SK-N-SH (cell line): Measurements from ENCODE around the gene CIAO2B. TPM values are rescaled to one million over a fixed set of nuclear protein-coding genes. Genes with fewer than 3 reads are reported as not detected.

Experiments used
- CTCF ChIA-PET: fragments of 300-600, 350-600 bp; formaldehyde crosslinking; extraction: SDS; loops from one replicate; lab custom pipeline; 2021; lab: Yijun Ruan, JAX
- POLR2A ChIA-PET: fragments of 350-600 bp; sonication (Branson Sonifier 250); formaldehyde crosslinking; extraction: SDS; loops from one replicate; lab custom pipeline; 2020; ENCODE audit warnings: antibody characterized with exemption, inconsistent platforms; lab: Yijun Ruan, JAX
- DNase-seq: peaks from one replicate; pipeline ENCODE4 v3.0.0; 2012
- H2AFZ ChIP-seq: fragments of 200-600 bp; sonication (generic); 2 replicates; pipeline ENCODE4 v1.8.1; 2016; ENCODE audit warnings: antibody characterized with exemption, mild to moderate bottlenecking, low read depth
- H3F3A ChIP-seq: fragments of 200-600 bp; sonication (generic); replicated peaks from 2 replicates; pipeline ENCODE3; 2016; ENCODE audit warnings: antibody characterized with exemption, mild to moderate bottlenecking; ENCODE audit not compliant: insufficient read depth
- H3K27ac ChIP-seq, 2 experiments: fragments of 200-500 bp in 1 of 2; fragments of 200-600 bp in 1 of 2; sonication (Bioruptor generic) in 1 of 2; sonication (generic), shearing (Covaris generic) in 1 of 2; 2 replicates each; pipeline versions ENCODE4 v1.5.1 to v1.6.1; 2014 to 2016; ENCODE audit warnings: low read depth in 2 of 2, inconsistent platforms in 1 of 2, low read length in 1 of 2, mild to moderate bottlenecking in 1 of 2, mixed read lengths in 1 of 2
- H3K27me3 ChIP-seq: fragments of 200-600 bp; sonication (generic), shearing (Covaris generic); 2 replicates; pipeline ENCODE4 v1.6.1; 2016; ENCODE audit warnings: mixed run types; ENCODE audit not compliant: insufficient read depth
- H3K36me3 ChIP-seq, 2 experiments: fragments of 200-500 bp in 1 of 2; fragments of 200-600 bp in 1 of 2; sonication (Bioruptor generic) in 1 of 2; sonication (generic) in 1 of 2; replicated peaks in 1 of 2; 2 replicates each; pipeline versions ENCODE3 to v1.5.1; 2014 to 2016; ENCODE audit warnings: low read length in 1 of 2, mild to moderate bottlenecking in 1 of 2; ENCODE audit not compliant: insufficient read depth in 2 of 2, control insufficient read depth in 1 of 2
- H3K4me1 ChIP-seq, 2 experiments: fragments of 200-500 bp in 1 of 2; fragments of 200-600 bp in 1 of 2; sonication (Bioruptor generic) in 1 of 2; sonication (generic), shearing (Covaris generic) in 1 of 2; 2 replicates each; pipeline versions ENCODE4 v1.5.1 to v1.6.1; 2014 to 2016; ENCODE audit warnings: low read depth in 1 of 2, low read length in 1 of 2, mixed run types in 1 of 2; ENCODE audit not compliant: insufficient read depth in 2 of 2, control insufficient read depth in 1 of 2
- H3K4me2 ChIP-seq: fragments of 200-600 bp; sonication (generic), shearing (Covaris generic); 2 replicates; pipeline ENCODE4 v1.6.1; 2017; ENCODE audit warnings: mixed run types
- H3K4me3 ChIP-seq, 2 experiments: fragments of 200-500 bp in 1 of 2; fragments of 200-600 bp in 1 of 2; sonication (Bioruptor generic) in 1 of 2; sonication (generic), shearing (Covaris generic) in 1 of 2; 2 replicates each; pipeline versions ENCODE4 v1.5.1 to v1.8.1; 2014 to 2016; ENCODE audit warnings: low read depth in 2 of 2, inconsistent platforms in 1 of 2, low read length in 1 of 2, mild to moderate bottlenecking in 1 of 2, mixed read lengths in 1 of 2, moderate library complexity in 1 of 2
- H3K79me2 ChIP-seq: fragments of 200-600 bp; sonication (generic); 2 replicates; pipeline ENCODE4 v1.8.1; 2017; ENCODE audit warnings: mild to moderate bottlenecking; ENCODE audit not compliant: insufficient read depth
- H3K9ac ChIP-seq: fragments of 200-600 bp; sonication (generic); 2 replicates; pipeline ENCODE4 v1.6.1; 2017; ENCODE audit warnings: mixed run types
- H3K9me2 ChIP-seq: fragments of 200-600 bp; sonication (generic); 2 replicates; pipeline ENCODE4 v1.6.1; 2017; ENCODE audit warnings: mixed run types
- H3K9me3 ChIP-seq: fragments of 200-600 bp; sonication (generic); 2 replicates; pipeline ENCODE4 v1.6.1; 2017; ENCODE audit warnings: mixed run types, mild to moderate bottlenecking, moderate library complexity
- H4K20me1 ChIP-seq: fragments of 200-600 bp; sonication (generic); 2 replicates; pipeline ENCODE4 v1.6.1; 2017; ENCODE audit warnings: mild to moderate bottlenecking, mixed run types; ENCODE audit not compliant: insufficient read depth
- CTCF ChIP-seq: fragments of 200-600 bp; sonication (generic); IDR thresholded peaks from 2 replicates; pipeline ENCODE4 v1.6.1; 2017; ENCODE audit warnings: antibody characterized with exemption, mild to moderate bottlenecking, moderate library complexity
- EP300 ChIP-seq, 2 experiments: IDR thresholded peaks; 2 replicates each; pipeline versions ENCODE4 v1.4.0 to v1.6.1; 2012; ENCODE audit warnings: borderline replicate concordance in 1 of 2, low read depth in 1 of 2, low read length in 1 of 2
- FOSL2 ChIP-seq: IDR thresholded peaks from 2 replicates; pipeline ENCODE4 v1.4.0; 2012; ENCODE audit warnings: low read depth, mild to moderate bottlenecking, moderate library complexity, borderline replicate concordance
- FOXJ3 ChIP-seq: sonication (generic); formaldehyde crosslinking; IDR thresholded peaks from 2 replicates; pipeline ENCODE4 v1.5.1; 2020; ENCODE audit warnings: mild to moderate bottlenecking, missing genetic modification reagents
- GABPA ChIP-seq: IDR thresholded peaks from 2 replicates; pipeline ENCODE4 v1.4.0; 2012; ENCODE audit warnings: low read depth, mild to moderate bottlenecking
- GATA2 ChIP-seq: sonication (generic); formaldehyde crosslinking; IDR thresholded peaks from 2 replicates; pipeline ENCODE4 v1.5.0; 2020; ENCODE audit warnings: mild to moderate bottlenecking, missing genetic modification reagents
- JUND ChIP-seq: IDR thresholded peaks from 2 replicates; pipeline ENCODE4 v1.4.0; 2012
- MEF2A ChIP-seq: IDR thresholded peaks from 2 replicates; pipeline ENCODE4 v1.4.0; 2012; ENCODE audit warnings: low read depth, borderline replicate concordance
- NRF1 ChIP-seq: IDR thresholded peaks from 2 replicates; pipeline ENCODE4 v1.6.1; 2012; ENCODE audit warnings: low read depth, mild to moderate bottlenecking, low read length
- POLR2AphosphoS5 ChIP-seq: IDR thresholded peaks from 2 replicates; pipeline ENCODE4 v1.6.1; 2012; ENCODE audit warnings: low read depth, low read length
- RAD21 ChIP-seq: IDR thresholded peaks from 2 replicates; pipeline ENCODE4 v1.6.1; 2012; ENCODE audit warnings: mild to moderate bottlenecking, low read length
- RCOR1 ChIP-seq: fragments of 150-350 bp; IDR thresholded peaks from 2 replicates; pipeline ENCODE4 v1.6.1; 2017; ENCODE audit warnings: antibody characterized with exemption, low read length
- TCF12 ChIP-seq: IDR thresholded peaks from 2 replicates; pipeline ENCODE4 v1.4.0; 2012
- TEAD4 ChIP-seq: IDR thresholded peaks from 2 replicates; pipeline ENCODE4 v1.4.0; 2012; ENCODE audit warnings: mild to moderate bottlenecking, borderline replicate concordance; ENCODE audit not compliant: insufficient read depth
- USF1 ChIP-seq: IDR thresholded peaks from 2 replicates; pipeline ENCODE4 v1.4.0; 2012; ENCODE audit warnings: low read depth, borderline replicate concordance
- YY1 ChIP-seq: IDR thresholded peaks from 2 replicates; pipeline ENCODE4 v1.4.0; 2012; ENCODE audit warnings: low read depth, mild to moderate bottlenecking
- ZBTB33 ChIP-seq: IDR thresholded peaks from 2 replicates; pipeline ENCODE4 v1.4.0; 2012; ENCODE audit warnings: low read depth, borderline replicate concordance
- WGBS: methylation state at CpG from one replicate; pipeline ENCODE4 v1.1.6; 2017; ENCODE audit warnings: low lambda C conversion rate; 5-methylcytosine and 5-hydroxymethylcytosine counted together
- polyA plus RNA-seq, 3 experiments: library from polyadenylated mRNA; depleted of rRNA; stranded (reverse); fragments of >200 nt; gene quantifications; 2 replicates each; pipeline ENCODE4 v1.2.3, GENCODE V29; 2012

CIAO2B gene
- polyA plus RNA-seq, 1 of the 3 experiments (the other 2 are of a cell fraction) = 665 TPM

- peaks cover 0 to 7% of the 10 kb centered on the region in 2 experiments; a peak in 1 of 4 replicates for H3K4me1 ChIP-seq
- DNase-seq = no peak
- no peaks in the 10 kb centered on the region for H3K9me3 ChIP-seq
- H3K4me3 ChIP-seq = no peak overlapping the region
- no peaks in the 10 kb centered on the region for H3K9me2 ChIP-seq
- H4K20me1 ChIP-seq = no peaks in the 10 kb centered on the region
- no peak overlapping the region for H3K4me2 ChIP-seq
- peaks cover 15% of the 10 kb centered on the region; the same call in 1 of the 2 replicates for H3K79me2 ChIP-seq
- POLR2A ChIA-PET = no interaction called here
- CTCF ChIA-PET = interaction anchor here (0.8 to 3.4 kb wide), 3 partner anchors 8 to 14 kb away, joined by 3 to 17 read pairs (median 3); no protein-coding TSS in a partner anchor
- no peak overlapping the region for H2AFZ ChIP-seq
- no peak for TF ChIP-seq YY1
- no peak for TF ChIP-seq TEAD4
- no peak for TF ChIP-seq FOXJ3 (CRISPR knock-in tag)
- no peak for TF ChIP-seq TCF12
- TF ChIP-seq USF1 = no peak
- TF ChIP-seq GABPA = no peak
- no peak for TF ChIP-seq NRF1
- no peak for TF ChIP-seq POLR2AphosphoS5
- TF ChIP-seq EP300 (IDR thresholded peaks at IDR 0.05; ENCODE audit: borderline replicate concordance in 1 of 2, low read depth in 1 of 2, low read length in 1 of 2) = no peak
- WGBS = 92% methylated on average over 3 of the region's 3 CpGs
- H3K27me3 ChIP-seq = no peaks in the 10 kb centered on the region
- no peak overlapping the region for H3K27ac ChIP-seq
- H3K36me3 ChIP-seq = peaks cover 14 to 19% of the 10 kb centered on the region in 2 experiments
- H3K9ac ChIP-seq = no peak overlapping the region
- H3F3A ChIP-seq = peaks cover 3% of the 10 kb centered on the region
These were observed 47.3 kb downstream of the CIAO2B start for GRCh38 chr16:66886914-66887313.

GRCh38 chr16:66886321-66886720, 47.9 kb downstream of the CIAO2B start:
- no peak for TF ChIP-seq MEF2A
- TF ChIP-seq, all 33 proteins: peak for 0
- H3K4me1 ChIP-seq = peaks cover 2 to 7% of the 10 kb centered on the region in 2 experiments; a peak in 1 of 4 replicates
- no peak overlapping the region for H3K4me2 ChIP-seq
- H3K27me3 ChIP-seq = no peaks in the 10 kb centered on the region
- no peaks in the 10 kb centered on the region for H3K9me3 ChIP-seq
- peaks cover 20% of the 10 kb centered on the region for H3K79me2 ChIP-seq
- H3K4me3 ChIP-seq = no peak overlapping the region
- H4K20me1 ChIP-seq = no peaks in the 10 kb centered on the region
- H3K9me2 ChIP-seq = no peaks in the 10 kb centered on the region
- no peak overlapping the region for H3K9ac ChIP-seq
- CTCF ChIA-PET = interaction anchor here (1.2 to 3.4 kb wide), 4 partner anchors 8 to 18 kb away, joined by 3 to 17 read pairs (median 6); no protein-coding TSS in a partner anchor
- WGBS = 73% methylated on average over 2 of the region's 2 CpGs
- POLR2A ChIA-PET = no interaction called here
- peaks cover 3% of the 10 kb centered on the region for H3F3A ChIP-seq
- H3K36me3 ChIP-seq = peaks cover 14 to 19% of the 10 kb centered on the region in 2 experiments
- no peak overlapping the region for H3K27ac ChIP-seq
- DNase-seq = no peak
- H2AFZ ChIP-seq = no peak overlapping the region

GRCh38 chr16:66885491-66885890, 48.7 kb downstream of the CIAO2B start:
- peaks cover 2 to 7% of the 10 kb centered on the region in 2 experiments; a peak in 1 of 4 replicates for H3K4me1 ChIP-seq
- no peaks in the 10 kb centered on the region for H3K27me3 ChIP-seq
- H2AFZ ChIP-seq = no peak overlapping the region
- H3K9me3 ChIP-seq = no peaks in the 10 kb centered on the region
- H3K27ac ChIP-seq = no peak overlapping the region
- H3F3A ChIP-seq = peaks cover 3% of the 10 kb centered on the region
- no peak overlapping the region for H3K9ac ChIP-seq
- 83% methylated on average over 11 of the region's 12 CpGs for WGBS
- no peak for DNase-seq
- no peak overlapping the region for H3K4me3 ChIP-seq
- peaks cover 14 to 19% of the 10 kb centered on the region in 2 experiments for H3K36me3 ChIP-seq
- no peak overlapping the region for H3K4me2 ChIP-seq
- no peaks in the 10 kb centered on the region for H3K9me2 ChIP-seq
- H3K79me2 ChIP-seq = peaks cover 20% of the 10 kb centered on the region
- ChIA-PET CTCF (interaction anchor here (1.3 to 3.4 kb wide), 3 partner anchors 9 to 19 kb away, joined by 3 to 17 read pairs (median 8); no protein-coding TSS in a partner anchor), POLR2A (no interaction called here)
- no peaks in the 10 kb centered on the region for H4K20me1 ChIP-seq
- TF ChIP-seq CTCF (no peak), FOSL2 (no peak), RAD21 (no peak), TCF12 (no peak), GATA2 (CRISPR knock-in tag) (no peak), ZBTB33 (no peak), FOXJ3 (CRISPR knock-in tag) (no peak), JUND (no peak), POLR2AphosphoS5 (no peak), RCOR1 (no peak), GABPA (no peak)
